H1 (cell line): ENCODE data around the gene RAP2A. TPM values are rescaled to one million over a fixed set of nuclear protein-coding genes. Genes with fewer than 3 reads are reported as not detected.

ENCODE experiments used
- CTCF ChIA-PET: fragments of 300-600 bp; sonication (Branson Sonifier 250); formaldehyde crosslinking; loops from one replicate; lab custom pipeline; 2021; ENCODE audit not compliant: partially characterized antibody; lab: Charles Lee
- POLR2A ChIA-PET: fragments of 300-600 bp; sonication (Branson Sonifier 250); formaldehyde crosslinking; loops from one replicate; lab custom pipeline; 2021; ENCODE audit warnings: inconsistent platforms; ENCODE audit not compliant: partially characterized antibody; lab: Charles Lee
- DNase-seq, 2 experiments: peaks; one replicate each; pipeline versions ENCODE4 v3.0.0 to v3.0.0-alpha.2; 2010 to 2022; ENCODE audit warnings: low spot score in 2 of 2, low read depth in 1 of 2, mixed read lengths in 1 of 2
- FAIRE-seq: peaks from 2 replicates; lab custom pipeline; 2011; peaks lifted over from hg19 to GRCh38; lab: Jason Lieb, UNC
- H2AFZ ChIP-seq: 2 replicates; pipeline ENCODE4 v1.8.1; 2012; ENCODE audit warnings: low read length, inconsistent platforms
- H2AK5ac ChIP-seq: 2 replicates; pipeline ENCODE4 v1.6.1; 2013; ENCODE audit warnings: low read depth, low read length
- H2BK120ac ChIP-seq: replicated peaks from 2 replicates; pipeline ENCODE3; 2013; ENCODE audit warnings: low read depth, low read length, inconsistent platforms
- H2BK12ac ChIP-seq: 2 replicates; pipeline ENCODE4 v1.6.1; 2013; ENCODE audit warnings: low read depth, low read length
- H2BK15ac ChIP-seq: 2 replicates; pipeline ENCODE4 v1.6.1; 2013; ENCODE audit warnings: low read length
- H2BK20ac ChIP-seq: 2 replicates; pipeline ENCODE4 v1.6.1; 2013; ENCODE audit warnings: low read length
- H2BK5ac ChIP-seq: 2 replicates; pipeline ENCODE4 v1.6.1; 2013; ENCODE audit warnings: low read depth, low read length
- H3K14ac ChIP-seq: 2 replicates; pipeline ENCODE4 v1.6.1; 2013; ENCODE audit warnings: inconsistent platforms; ENCODE audit not compliant: insufficient read length
- H3K18ac ChIP-seq: 2 replicates; pipeline ENCODE4 v1.6.1; 2013; ENCODE audit warnings: low read length; ENCODE audit errors: extremely low read depth
- H3K23ac ChIP-seq: 2 replicates; pipeline ENCODE4 v1.6.1; 2013; ENCODE audit warnings: inconsistent platforms; ENCODE audit not compliant: insufficient read length
- H3K23me2 ChIP-seq: 2 replicates; pipeline ENCODE4 v1.6.1; 2013; ENCODE audit warnings: low read depth, low read length
- H3K27ac ChIP-seq: 2 replicates; pipeline ENCODE4 v1.6.1; 2011; ENCODE audit warnings: low read depth, low read length, inconsistent platforms
- H3K27me3 ChIP-seq, 4 experiments: replicated peaks in 1 of 4; 1 replicate in 1 of 4; 2 replicates in 3 of 4; pipeline versions ENCODE4 v1.6.1 to v1.8.1; 2011 to 2013; ENCODE audit warnings: low read length in 3 of 4, mild to moderate bottlenecking in 3 of 4, inconsistent platforms in 2 of 4, mixed read lengths in 2 of 4, moderate library complexity in 1 of 4; ENCODE audit not compliant: control insufficient read depth in 3 of 4, insufficient read depth in 3 of 4; ENCODE audit errors: extremely low read depth in 1 of 4
- H3K36me3 ChIP-seq, 4 experiments: 2 replicates each; pipeline versions ENCODE4 v1.6.1 to v1.8.1; 2011 to 2013; ENCODE audit warnings: mild to moderate bottlenecking in 4 of 4, low read length in 3 of 4, moderate library complexity in 2 of 4, control low read depth in 1 of 4, inconsistent platforms in 1 of 4; ENCODE audit not compliant: insufficient read depth in 4 of 4, control insufficient read depth in 2 of 4
- H3K4ac ChIP-seq: replicated peaks from 2 replicates; pipeline ENCODE3; 2013; ENCODE audit warnings: low read length, low read depth, mixed read lengths, inconsistent platforms; ENCODE audit not compliant: insufficient read length
- H3K4me1 ChIP-seq, 4 experiments: replicated peaks in 1 of 4; 1 replicate in 1 of 4; 2 replicates in 3 of 4; pipeline versions ENCODE4 v1.6.1 to v1.8.1; 2011 to 2013; ENCODE audit warnings: low read length in 3 of 4, inconsistent platforms in 2 of 4, mixed read lengths in 1 of 4; ENCODE audit not compliant: insufficient read depth in 4 of 4, control insufficient read depth in 3 of 4
- H3K4me2 ChIP-seq, 2 experiments: 2 replicates each; pipeline versions ENCODE4 v1.6.1 to v1.8.1; 2011 to 2013; ENCODE audit warnings: low read depth in 2 of 2, low read length in 2 of 2, control low read depth in 1 of 2, inconsistent platforms in 1 of 2, mild to moderate bottlenecking in 1 of 2; ENCODE audit not compliant: insufficient read depth in 1 of 2
- H3K4me3 ChIP-seq, 4 experiments: fragments of 200-600, 300-600 bp in 1 of 4; sonication (generic), shearing (Covaris generic), sonication (Bioruptor Twin) in 1 of 4; 2 replicates each; pipeline versions ENCODE4 v1.5.1 to v1.8.1; 2011 to 2016; ENCODE audit warnings: low read length in 4 of 4, low read depth in 3 of 4, control low read depth in 2 of 4, inconsistent platforms in 2 of 4, mild to moderate bottlenecking in 2 of 4, mixed read lengths in 1 of 4, moderate library complexity in 1 of 4; ENCODE audit not compliant: insufficient read depth in 2 of 4; ENCODE audit errors: extremely low read depth in 1 of 4
- H3K56ac ChIP-seq: replicated peaks from 2 replicates; pipeline ENCODE3; 2013; ENCODE audit warnings: low read depth, mild to moderate bottlenecking, mixed read lengths, low read length, inconsistent platforms; ENCODE audit not compliant: insufficient read length
- H3K79me1 ChIP-seq: 2 replicates; pipeline ENCODE4 v1.6.1; 2013; ENCODE audit warnings: low read depth, low read length, control low read depth
- H3K79me2 ChIP-seq, 2 experiments: 2 replicates each; pipeline versions ENCODE4 v1.6.1 to v1.8.1; 2012 to 2013; ENCODE audit warnings: low read length in 2 of 2, mild to moderate bottlenecking in 2 of 2, inconsistent platforms in 1 of 2; ENCODE audit not compliant: insufficient read depth in 2 of 2, control insufficient read depth in 1 of 2
- H3K9ac ChIP-seq, 4 experiments: replicated peaks in 1 of 4; 1 replicate in 1 of 4; 2 replicates in 3 of 4; pipeline versions ENCODE4 v1.6.1 to v1.8.1; 2011 to 2013; ENCODE audit warnings: low read depth in 3 of 4, low read length in 3 of 4, control low read depth in 2 of 4, mild to moderate bottlenecking in 2 of 4, moderate library complexity in 2 of 4, inconsistent platforms in 1 of 4; ENCODE audit errors: extremely low read depth in 1 of 4
- H3K9me3 ChIP-seq, 2 experiments: 2 replicates each; pipeline versions ENCODE4 v1.6.1 to v1.8.1; 2012 to 2013; ENCODE audit warnings: mild to moderate bottlenecking in 2 of 2, moderate library complexity in 2 of 2, control low read depth in 1 of 2, inconsistent platforms in 1 of 2, low read depth in 1 of 2, low read length in 1 of 2, mixed read lengths in 1 of 2; ENCODE audit not compliant: insufficient read depth in 2 of 2
- H4K20me1 ChIP-seq, 2 experiments: replicated peaks in 1 of 2; 2 replicates each; pipeline versions ENCODE3 to v1.8.1; 2011 to 2013; ENCODE audit warnings: inconsistent platforms in 2 of 2, low read length in 2 of 2, mild to moderate bottlenecking in 1 of 2; ENCODE audit not compliant: insufficient read depth in 2 of 2, control insufficient read depth in 1 of 2
- H4K5ac ChIP-seq: 2 replicates; pipeline ENCODE4 v1.6.1; 2013; ENCODE audit warnings: low read length, low read depth, mixed read lengths, inconsistent platforms; ENCODE audit not compliant: insufficient read length
- H4K8ac ChIP-seq: 2 replicates; pipeline ENCODE4 v1.8.0; 2013; ENCODE audit warnings: mild to moderate bottlenecking, moderate library complexity, low read length, inconsistent platforms; ENCODE audit not compliant: insufficient read depth; ENCODE audit errors: extremely low read depth
- H4K91ac ChIP-seq: replicated peaks from 2 replicates; pipeline ENCODE3; 2013; ENCODE audit warnings: low read length, mixed read lengths, inconsistent platforms; ENCODE audit not compliant: insufficient read length
- NRF1 ChIP-seq: IDR thresholded peaks from 2 replicates; pipeline ENCODE4 v1.6.1; 2011; ENCODE audit warnings: mild to moderate bottlenecking, low read depth, low read length, improper control_type of control experiment
- RBBP5 ChIP-seq: IDR thresholded peaks from 2 replicates; pipeline ENCODE4 v1.7.1; 2012; ENCODE audit warnings: low read depth, mild to moderate bottlenecking, inconsistent platforms, low read length, moderate library complexity, borderline replicate concordance
- SIN3A ChIP-seq, 2 experiments: IDR thresholded peaks in 1 of 2; conservative IDR thresholded peaks in 1 of 2; 2 replicates each; pipeline ENCODE4 v1.6.1; 2011 to 2012; ENCODE audit warnings: low read length in 2 of 2, improper control_type of control experiment in 1 of 2, low read depth in 1 of 2, mild to moderate bottlenecking in 1 of 2
- SP1 ChIP-seq: IDR thresholded peaks from 2 replicates; pipeline ENCODE4 v1.6.1; 2011; ENCODE audit warnings: low read depth, low read length
- WGBS, 2 experiments: shearing (Covaris generic) in 1 of 2; methylation state at CpG; one replicate each; pipeline versions ENCODE4 v1.1.6 to v1.1.7; 2013 to 2015; ENCODE audit warnings: low lambda C conversion rate in 2 of 2, mixed read lengths in 2 of 2, inconsistent platforms in 1 of 2, low coverage in 1 of 2, missing lambda C conversion rate in 1 of 2; ENCODE audit not compliant: insufficient replicate concordance in 2 of 2, insufficient coverage in 1 of 2, insufficient read length in 1 of 2; ENCODE audit errors: extremely low coverage in 1 of 2, missing lambda C conversion rate in 1 of 2; 5-methylcytosine and 5-hydroxymethylcytosine counted together
- polyA plus RNA-seq, 7 experiments: library from polyadenylated mRNA; depleted of rRNA in 3 of 7; stranded (reverse) in 5 of 7; unstranded in 2 of 7; fragments of >200 nt in 5 of 7; fragments of 200-250 nt in 2 of 7; gene quantifications; 1 replicate in 5 of 7; 2 replicates in 1 of 7; 4 replicates in 1 of 7; pipeline versions ENCODE4 v1.2.1 to v1.2.3, GENCODE V29; 2011 to 2013; ENCODE audit warnings: missing spikeins in 2 of 7, mixed read lengths in 2 of 7
- total RNA-seq: library from RNA; stranded (reverse); fragmentation: NEBNext Ultra II Directional; extraction: Animal tissue kit (Norgen Biotek cat#: 25700); gene quantifications from 2 replicates; pipeline ENCODE4 v1.2.1, GENCODE V29; 2021
- TF ChIP-seq, protein P1 (sequence below): IDR thresholded peaks from 2 replicates; pipeline ENCODE4 v1.6.1; 2011; ENCODE audit warnings: low read length, improper control_type of control experiment

The RAP2A gene
- total and polyA plus RNA-seq, 2 of the 8 experiments (the other 6 are each of a cell fraction or from before 2014, with no cell fraction given) = 8.4 to 43.4 TPM

DNA sequence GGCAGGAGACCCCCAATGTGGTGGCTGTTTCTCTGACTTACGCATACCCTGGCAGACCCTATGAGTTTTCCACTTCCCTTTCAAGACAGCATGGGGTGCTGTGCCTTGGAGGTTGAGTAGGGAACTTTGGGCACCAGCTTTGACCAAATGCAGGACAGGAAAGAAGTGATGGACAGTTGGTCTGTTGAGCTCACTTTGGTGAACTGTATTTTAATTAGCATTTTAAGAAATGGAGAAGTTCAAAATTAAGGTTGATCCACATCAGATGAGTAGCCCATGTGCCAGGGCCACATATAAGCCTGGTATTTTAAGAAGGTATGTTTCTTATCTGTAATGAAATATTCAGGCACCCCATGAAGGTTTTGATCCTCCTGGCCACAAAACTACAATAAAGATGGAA lies 46.1 kb upstream of the RAP2A start:
- H3K9me3 ChIP-seq = no peaks in the 10 kb centered on the region
- H4K91ac ChIP-seq = no peak overlapping the region
- H2BK15ac ChIP-seq = no peak overlapping the region
- 100% methylated on average over 1 of the region's 1 CpG; no CpG with 5 or more reads in 1 of the 2 experiments for WGBS, 2 experiments
- H3K36me3 ChIP-seq = no peaks in the 10 kb centered on the region
- H3K27ac ChIP-seq = no peak overlapping the region
- H3K9ac ChIP-seq = no peak overlapping the region
- no peak overlapping the region for H2BK20ac ChIP-seq
- no peak overlapping the region for H3K56ac ChIP-seq
- no peak overlapping the region for H4K5ac ChIP-seq
- H3K4me3 ChIP-seq = no peak overlapping the region
- ChIA-PET CTCF (interaction anchor here (1.1 to 1.5 kb wide), 2 partner anchors 12 to 429 kb away, joined by 3 to 5 read pairs; no protein-coding TSS in a partner anchor), POLR2A (no interaction called here)
- H2BK5ac ChIP-seq = no peak overlapping the region
- H2BK12ac ChIP-seq = no peak overlapping the region
- H3K27me3 ChIP-seq = no peaks in the 10 kb centered on the region
- no peak overlapping the region for H2AFZ ChIP-seq
- H3K4me2 ChIP-seq = no peak overlapping the region
- no peaks in the 10 kb centered on the region for H3K4me1 ChIP-seq
- FAIRE-seq = no peak
- H2AK5ac ChIP-seq = no peak overlapping the region
- H3K4ac ChIP-seq = no peak overlapping the region
- H4K8ac ChIP-seq = no peak overlapping the region
- H3K79me2 ChIP-seq = no peaks in the 10 kb centered on the region
- H4K20me1 ChIP-seq = no peaks in the 10 kb centered on the region
- H3K79me1 ChIP-seq = no peaks in the 10 kb centered on the region
- no peak overlapping the region for H3K14ac ChIP-seq
- H3K18ac ChIP-seq = no peak overlapping the region
- no peak overlapping the region for H3K23ac ChIP-seq
- no peak for DNase-seq
- no peak overlapping the region for H2BK120ac ChIP-seq
- H3K23me2 ChIP-seq = no peaks in the 10 kb centered on the region
- TF ChIP-seq SP1 = no peak
- no peak for TF ChIP-seq SIN3A (conservative IDR thresholded peaks at IDR 0.05 in 1 of 2, IDR thresholded peaks at IDR 0.05 in 1 of 2; ENCODE audit: low read depth in 1 of 2, low read length in 2 of 2)
- TF ChIP-seq, protein P1, sequence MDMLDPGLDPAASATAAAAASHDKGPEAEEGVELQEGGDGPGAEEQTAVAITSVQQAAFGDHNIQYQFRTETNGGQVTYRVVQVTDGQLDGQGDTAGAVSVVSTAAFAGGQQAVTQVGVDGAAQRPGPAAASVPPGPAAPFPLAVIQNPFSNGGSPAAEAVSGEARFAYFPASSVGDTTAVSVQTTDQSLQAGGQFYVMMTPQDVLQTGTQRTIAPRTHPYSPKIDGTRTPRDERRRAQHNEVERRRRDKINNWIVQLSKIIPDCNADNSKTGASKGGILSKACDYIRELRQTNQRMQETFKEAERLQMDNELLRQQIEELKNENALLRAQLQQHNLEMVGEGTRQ = no peak
- no peak for TF ChIP-seq RBBP5
- TF ChIP-seq NRF1 = no peak
